ENCODE measurements around the gene LAT. TPM values are rescaled to one million over a fixed set of nuclear protein-coding genes. Genes with fewer than 3 reads are reported as not detected.

Gene LAT
- total RNA-seq, 2 donors from 2014 or later = 4.5 to 6.1 TPM

DNA sequence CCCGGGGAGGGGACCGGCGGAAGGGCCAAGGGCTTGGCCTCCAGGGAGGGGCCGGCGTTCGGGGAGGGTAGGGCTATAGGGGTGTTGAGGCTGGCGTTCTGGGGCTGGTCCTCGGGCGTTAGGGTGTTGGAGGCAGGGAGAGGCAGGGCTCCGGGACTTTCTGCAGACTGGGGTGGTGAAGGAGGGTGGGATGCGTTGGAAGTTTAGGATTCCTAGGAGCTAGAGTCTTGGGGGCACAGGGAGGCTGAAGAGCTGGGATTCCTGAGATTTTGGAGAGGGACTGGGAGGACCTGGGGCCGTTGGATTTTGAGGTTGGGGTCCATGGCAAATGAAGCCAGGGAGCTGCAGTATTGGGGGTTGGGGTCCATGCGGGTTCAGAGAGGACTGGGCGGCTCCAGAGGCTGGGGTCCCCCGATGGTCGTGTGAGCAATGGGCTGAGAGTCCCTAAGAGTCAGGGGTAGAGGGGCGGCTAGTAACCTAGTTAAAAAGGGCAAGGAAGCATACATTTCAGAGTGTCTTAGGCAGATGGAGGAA, 33.4 kb upstream of the LAT start:
- Mint-ChIP-seq H3K9me3 (no peaks in the 10 kb centered on the region), H3K4me1 (peaks cover 12% of the 10 kb centered on the region), H3K27me3 (ENCODE audit: insufficient read depth) (peaks cover 6% of the 10 kb centered on the region), H3K36me3 (ENCODE audit: low read depth) (peaks cover 36% of the 10 kb centered on the region), H3K4me3 (peak overlapping the region; percentile 93), H3K27ac (peak overlapping the region; percentile 88)
- Histone ChIP-seq H3K9ac (ENCODE audit: extremely low read depth, low read length, poor library complexity, severe bottlenecking) (peak overlapping the region; percentile 74), H3K27me3 (ENCODE audit: control insufficient read depth, insufficient read depth, low read length, poor library complexity, severe bottlenecking) (no peaks in the 10 kb centered on the region), H3K4me3 (ENCODE audit: low read length) (peak overlapping the region; percentile 91), H3K4me1 (ENCODE audit: control insufficient read depth, insufficient read depth, low read length) (peaks cover 3% of the 10 kb centered on the region), H3K27ac (ENCODE audit: low read depth, low read length) (no peak overlapping the region), H3K9me3 (ENCODE audit: control insufficient read depth, low read length) (no peaks in the 10 kb centered on the region), H3K36me3 (ENCODE audit: control insufficient read depth, insufficient read depth, low read length) (peaks cover 37% of the 10 kb centered on the region)
- no peak for DNase-seq
- TF ChIP-seq CTCF (conservative IDR thresholded peaks at IDR 0.05) = no peak
- whole genome bisulfite sequencing, 2 experiments (ENCODE audit: insufficient coverage in 1 of 2, insufficient read length in 1 of 2) = 3 to 10% methylated on average over 5 to 17 of the region's 17 CpGs

DNA sequence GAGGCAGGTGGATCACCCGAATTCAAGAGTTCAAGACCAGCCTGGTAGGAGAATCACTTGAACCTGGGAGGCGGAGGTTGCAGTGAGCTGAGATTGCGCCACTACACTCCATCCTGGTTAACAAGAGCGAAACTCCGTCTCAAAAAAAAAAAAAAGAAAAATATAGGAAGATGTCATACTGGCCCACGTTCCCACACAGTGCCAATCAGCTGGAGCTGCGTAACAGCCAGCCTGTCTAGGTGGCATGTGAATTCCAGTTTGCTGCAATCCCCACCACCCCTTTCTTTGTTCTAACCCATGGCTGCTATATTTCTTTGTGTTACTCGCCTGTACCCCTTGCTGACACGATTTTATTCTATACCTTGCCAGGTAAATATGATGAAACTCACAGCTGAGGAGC, 26.6 kb upstream of the LAT start:
- H3K9me3 ChIP-seq (ENCODE audit: control insufficient read depth, low read length) = no peaks in the 10 kb centered on the region
- Mint-ChIP-seq H3K27me3 (ENCODE audit: insufficient read depth) (no peaks in the 10 kb centered on the region), H3K27ac (no peak overlapping the region), H3K9me3 (no peaks in the 10 kb centered on the region), H3K36me3 (ENCODE audit: low read depth) (peaks cover 79% of the 10 kb centered on the region), H3K4me3 (no peak overlapping the region), H3K4me1 (no peaks in the 10 kb centered on the region)
- WGBS, 2 experiments (ENCODE audit: insufficient coverage in 1 of 2, insufficient read length in 1 of 2) = 98% methylated on average over 8 of the region's 9 CpGs
- no peak for DNase-seq
- no peak overlapping the region for H3K4me3 ChIP-seq (ENCODE audit: low read length)
- no peaks in the 10 kb centered on the region for H3K4me1 ChIP-seq (ENCODE audit: control insufficient read depth, insufficient read depth, low read length)
- H3K9ac ChIP-seq (ENCODE audit: extremely low read depth, low read length, poor library complexity, severe bottlenecking) = no peak overlapping the region
- peaks cover 83% of the 10 kb centered on the region for H3K36me3 ChIP-seq (ENCODE audit: control insufficient read depth, insufficient read depth, low read length)
- TF ChIP-seq CTCF (conservative IDR thresholded peaks at IDR 0.05) = no peak
- H3K27me3 ChIP-seq (ENCODE audit: control insufficient read depth, insufficient read depth, low read length, poor library complexity, severe bottlenecking) = no peaks in the 10 kb centered on the region
- H3K27ac ChIP-seq (ENCODE audit: low read depth, low read length) = no peak overlapping the region

- Histone ChIP-seq H3K27me3 (ENCODE audit: control insufficient read depth, insufficient read depth, low read length, poor library complexity, severe bottlenecking) (no peaks in the 10 kb centered on the region), H3K9ac (ENCODE audit: extremely low read depth, low read length, poor library complexity, severe bottlenecking) (no peak overlapping the region), H3K36me3 (ENCODE audit: control insufficient read depth, insufficient read depth, low read length) (peaks cover 83% of the 10 kb centered on the region), H3K9me3 (ENCODE audit: control insufficient read depth, low read length) (no peaks in the 10 kb centered on the region), H3K4me1 (ENCODE audit: control insufficient read depth, insufficient read depth, low read length) (no peaks in the 10 kb centered on the region), H3K27ac (ENCODE audit: low read depth, low read length) (no peak overlapping the region), H3K4me3 (ENCODE audit: low read length) (no peak overlapping the region)
- H3K9me3 Mint-ChIP-seq = no peaks in the 10 kb centered on the region
- peaks cover 79% of the 10 kb centered on the region for H3K36me3 Mint-ChIP-seq (ENCODE audit: low read depth)
- TF ChIP-seq CTCF (conservative IDR thresholded peaks at IDR 0.05) = no peak
- no peak for DNase-seq
- H3K27me3 Mint-ChIP-seq (ENCODE audit: insufficient read depth) = no peaks in the 10 kb centered on the region
- no peaks in the 10 kb centered on the region for H3K4me1 Mint-ChIP-seq
- H3K27ac Mint-ChIP-seq = no peak overlapping the region
- WGBS, 2 experiments (ENCODE audit: insufficient coverage in 1 of 2, insufficient read length in 1 of 2) = 90 to 97% methylated on average over 2 to 6 of the region's 6 CpGs
- no peak overlapping the region for H3K4me3 Mint-ChIP-seq
Observed at GRCh38 chr16:28958836-28959235, 26.0 kb upstream of the LAT start.

Measured in endodermal cell (in vitro differentiated cells).